Left renal pelvis (tissue), 4 donors: Measurements from ENCODE around the gene FAM117A. TPM values are rescaled to one million over a fixed set of nuclear protein-coding genes. Genes with fewer than 3 reads are reported as not detected.

ENCODE experiments used
- DNase-seq, 4 donors: peaks; one replicate each; pipeline ENCODE4 v3.0.0-alpha.2; 2013; ENCODE audit warnings: low read depth in 4 of 4, low spot score in 3 of 4
- polyA plus RNA-seq, 4 donors: library from polyadenylated mRNA; unstranded; fragments of 120-200 nt; gene quantifications; one replicate each; pipeline ENCODE4 v1.2.1, GENCODE V29; 2013; ENCODE audit not compliant: insufficient read length in 4 of 4

The FAM117A gene
- polyA plus RNA-seq, 4 donors = 15.2 to 20.7 (median 17.2) TPM

DNA sequence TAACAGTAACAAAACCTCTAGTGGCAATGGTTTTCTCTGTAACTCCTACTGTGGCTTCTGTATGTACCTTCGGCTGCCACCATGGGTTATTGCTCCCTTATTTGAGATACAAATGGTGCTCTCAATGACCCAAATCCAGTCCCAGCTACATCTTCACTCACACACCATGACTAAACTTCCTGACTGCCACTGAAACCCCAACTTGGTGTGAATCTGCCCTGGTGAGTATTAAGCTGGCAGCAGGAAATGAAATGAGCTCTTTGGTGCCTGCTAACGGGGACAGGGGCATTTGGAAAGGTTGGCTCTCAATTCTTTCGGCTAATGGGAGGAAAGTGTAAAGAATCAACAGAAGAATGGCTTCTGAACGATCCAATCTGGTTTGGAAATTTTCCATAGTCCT lies 48.7 kb downstream of the FAM117A start:
- DNase-seq = no peak

DNA sequence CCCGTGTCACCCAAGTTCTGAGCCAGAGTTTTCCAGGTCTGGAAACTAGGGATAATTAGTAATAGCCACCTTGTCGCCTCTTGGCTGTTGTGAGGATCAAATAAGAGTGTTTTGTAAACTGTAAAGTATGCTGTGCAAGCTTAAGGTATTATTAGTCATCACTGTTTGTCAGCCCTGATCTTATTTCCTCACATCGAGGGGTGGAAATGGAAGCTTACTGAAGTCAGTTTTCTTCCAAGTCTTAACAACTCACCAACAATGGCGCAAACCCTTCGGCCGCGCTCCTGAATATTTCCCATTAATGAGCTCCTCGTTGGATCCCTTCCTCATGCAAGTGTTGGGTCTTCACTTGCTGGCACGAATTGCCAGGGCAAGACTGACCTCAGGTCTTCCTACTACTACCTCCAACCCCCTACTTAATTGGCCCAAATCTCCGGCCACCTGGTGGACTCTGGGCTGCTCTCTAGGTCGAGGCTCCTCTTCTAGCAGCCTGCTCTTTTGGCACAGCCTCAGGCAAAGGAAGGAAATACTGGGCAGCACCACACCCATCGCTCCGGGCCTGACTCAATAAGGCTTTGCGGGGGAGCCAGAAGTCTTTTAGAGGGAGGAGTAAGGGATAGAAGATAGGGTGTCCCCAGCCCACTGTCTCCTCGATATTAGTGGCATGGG lies 55.3 kb downstream of the FAM117A start:
- DNase-seq = no peak

GRCh38 chr17:49707608-49708514 lies 56.1 kb downstream of the FAM117A start, which contains the start of gene SLC35B1:
TSS of gene SLC35B1 (minus strand) at chr17:49707964. CDS start at chr17:49707833, 131 bp downstream.
- peak; percentile 96 to 99 (median 98) for DNase-seq

- no peak for DNase-seq
Observed at GRCh38 chr17:49707246-49707607, 56.7 kb downstream of the FAM117A start.

DNA sequence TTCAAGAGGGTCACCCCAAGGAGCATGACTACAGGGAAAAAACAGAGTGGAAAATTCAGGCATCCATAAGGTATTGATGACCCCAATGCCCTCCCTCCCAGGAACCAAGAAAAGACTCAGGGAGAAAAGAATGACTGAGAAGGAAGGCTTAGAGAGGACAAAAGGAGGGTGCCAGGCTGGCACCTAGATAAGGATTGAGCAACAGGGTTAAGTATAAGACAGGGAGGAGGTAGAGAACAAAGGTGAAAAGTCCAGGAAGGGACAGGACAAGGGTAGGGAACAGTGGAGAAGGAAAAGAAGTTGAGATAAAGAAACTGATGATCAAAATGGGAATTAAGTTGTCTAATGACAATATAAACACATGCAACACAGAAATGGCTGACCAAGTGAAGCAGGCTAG lies 58.7 kb downstream of the FAM117A start:
- DNase-seq = no peak

DNA sequence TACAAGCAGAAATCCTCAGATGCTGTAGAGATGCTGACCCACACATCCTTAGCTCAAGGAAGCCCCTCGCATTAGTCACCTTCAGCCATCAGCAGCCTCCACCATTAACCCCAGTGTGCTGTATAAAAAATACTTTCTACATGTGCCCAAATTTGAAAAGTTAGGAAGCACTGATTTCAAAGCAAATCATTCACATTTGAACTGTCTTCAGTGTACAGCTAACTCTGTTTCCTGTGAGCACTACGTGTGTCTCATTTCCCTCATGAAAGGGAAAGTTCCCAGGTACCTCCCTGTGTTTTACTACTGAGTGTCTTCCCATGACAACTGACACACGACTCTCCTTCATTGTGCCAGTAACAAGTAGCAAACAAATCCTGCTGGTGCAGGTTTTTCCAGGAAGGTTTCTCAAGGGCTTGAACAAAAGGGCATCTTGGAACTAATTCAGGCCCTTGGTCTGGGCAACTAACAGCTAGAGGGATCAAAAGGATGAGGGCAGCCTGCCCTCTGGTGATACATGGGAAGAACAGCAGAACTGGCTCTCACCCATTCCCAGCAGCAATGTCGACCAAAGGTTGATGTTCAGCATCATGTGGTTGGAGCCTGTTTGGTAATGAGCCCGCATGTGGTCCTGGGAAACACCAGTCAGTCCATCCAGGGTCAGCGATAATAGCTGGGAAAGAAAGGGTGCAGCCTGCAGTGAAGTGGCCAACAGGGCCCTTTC lies 60.2 kb downstream of the FAM117A start:
- DNase-seq = no peak

DNA sequence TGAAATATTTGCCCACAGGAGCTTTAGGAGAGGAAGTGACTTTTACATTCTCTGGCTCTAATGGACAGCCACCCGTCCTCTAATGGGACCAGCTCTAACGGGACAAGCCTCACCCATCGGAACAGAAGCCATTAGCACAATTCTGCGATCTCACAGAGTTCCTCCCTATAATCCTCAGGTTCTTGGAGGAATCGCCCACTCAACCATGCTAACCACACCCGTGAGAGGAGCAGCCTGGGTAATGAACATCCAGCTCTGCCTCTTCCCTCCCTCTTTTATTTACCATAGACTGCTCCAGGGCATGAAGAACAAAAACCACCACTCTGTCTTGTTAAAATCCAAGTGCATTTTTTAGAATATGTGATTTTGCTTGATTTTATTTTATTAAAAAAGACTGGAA lies 63.0 kb downstream of the FAM117A start:
- no peak for DNase-seq

- no peak for DNase-seq
Observed at GRCh38 chr17:49699966-49700575, 63.9 kb downstream of the FAM117A start.

DNA sequence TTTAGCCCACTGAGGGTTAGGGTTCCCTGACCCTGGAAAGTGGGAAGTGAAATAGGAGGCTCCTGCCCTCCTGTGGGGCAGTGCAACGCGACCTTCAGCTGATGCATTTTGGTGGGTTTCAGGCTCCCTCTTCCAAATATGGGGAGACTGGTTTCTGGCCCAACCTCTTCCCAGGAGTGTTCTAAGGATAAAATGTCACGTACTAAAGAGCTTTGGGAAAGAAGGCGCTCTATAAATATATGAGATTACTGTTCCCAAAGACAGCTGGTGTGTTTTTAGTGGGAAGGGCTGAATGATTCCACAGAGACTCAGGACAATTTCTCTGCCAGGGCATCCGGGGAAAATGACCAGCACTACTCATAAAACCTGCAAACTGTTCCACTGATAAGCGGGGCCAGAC lies 65.9 kb downstream of the FAM117A start:
- DNase-seq = no peak

DNA sequence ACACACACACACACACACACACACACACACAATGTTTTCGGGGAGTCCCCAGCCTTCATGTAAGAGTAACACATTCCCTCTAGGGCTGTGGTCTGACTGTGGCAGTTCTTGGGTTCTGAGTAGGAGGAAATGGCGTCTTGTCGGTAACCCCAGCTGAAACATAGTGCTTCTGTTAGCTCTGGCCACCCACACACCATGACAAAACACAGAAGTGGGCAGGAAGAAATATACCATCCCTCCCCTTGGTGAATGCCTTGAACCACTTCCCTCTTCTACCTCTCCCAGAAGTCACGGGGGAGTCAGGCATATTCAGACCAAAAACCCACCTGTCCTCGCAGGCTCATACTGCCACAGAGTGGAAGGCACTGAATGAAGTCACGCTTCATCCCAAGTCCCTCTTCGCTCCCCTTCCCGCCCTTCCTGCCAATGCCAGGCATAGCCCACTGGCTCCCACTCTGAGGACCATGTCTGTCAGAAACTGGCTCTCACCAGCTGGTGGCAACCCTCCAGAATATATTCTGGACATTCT lies 67.6 kb downstream of the FAM117A start:
- DNase-seq = no peak

- no peak for DNase-seq
Observed at GRCh38 chr17:49695698-49696232, 68.2 kb downstream of the FAM117A start.

- DNase-seq = no peak
Observed at GRCh38 chr17:49694847-49695697, 68.9 kb downstream of the FAM117A start.

GRCh38 chr17:49692751-49693150 lies 71.2 kb downstream of the FAM117A start:
- no peak for DNase-seq

GRCh38 chr17:49691677-49692191 lies 72.2 kb downstream of the FAM117A start:
- no peak for DNase-seq

- no peak for DNase-seq
Observed at GRCh38 chr17:49691086-49691676, 72.8 kb downstream of the FAM117A start.

DNA sequence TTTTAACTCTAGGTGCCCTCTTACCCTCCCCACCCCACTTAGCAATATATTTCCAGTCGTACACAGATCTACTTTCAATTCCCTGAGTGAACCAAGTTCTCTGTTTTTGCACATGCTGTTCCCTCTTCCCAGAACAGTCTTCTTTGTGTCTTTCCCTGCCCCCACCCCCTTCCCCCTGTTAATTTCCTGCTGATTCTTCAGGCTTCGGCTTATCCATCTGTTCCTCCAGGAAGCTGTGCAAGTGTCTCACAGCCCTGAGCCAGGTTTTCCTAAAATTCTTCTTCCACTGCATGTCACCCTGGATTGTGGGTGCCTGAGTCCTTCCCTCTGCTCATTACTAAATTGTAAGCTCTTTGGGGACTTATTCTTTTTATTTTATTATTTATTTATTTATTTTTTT lies 73.7 kb downstream of the FAM117A start:
- no peak for DNase-seq

- no peak for DNase-seq
Observed at GRCh38 chr17:49688848-49689247, 75.1 kb downstream of the FAM117A start.

DNA sequence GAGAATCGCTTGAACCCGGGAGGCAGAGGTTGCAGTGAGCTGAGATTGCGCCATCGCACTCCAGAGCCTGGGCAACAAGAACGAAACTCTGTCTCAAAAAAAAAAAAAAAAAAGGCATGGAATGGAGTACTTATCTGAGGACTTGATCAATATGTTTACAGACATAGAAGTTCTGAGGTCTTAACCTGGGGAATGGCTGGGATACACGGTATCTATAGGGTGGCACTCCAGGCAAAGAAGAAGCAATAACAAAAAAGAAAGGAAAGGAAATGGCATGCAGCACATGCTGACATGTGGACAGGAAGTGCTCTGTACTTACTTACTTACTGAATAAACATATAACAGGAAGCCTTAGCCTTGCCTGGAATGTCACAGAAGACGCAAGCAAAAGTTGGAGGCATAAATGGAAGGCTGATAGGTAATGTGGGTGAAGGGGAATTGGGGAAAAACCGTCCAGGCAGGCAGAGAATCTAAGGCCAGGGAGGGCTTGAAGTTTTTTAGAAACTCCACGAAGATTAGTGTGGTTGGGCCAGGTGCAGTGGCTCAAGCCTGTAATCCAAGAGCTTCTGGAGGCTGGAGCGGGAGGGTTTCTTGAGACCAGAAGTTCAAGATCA lies 75.9 kb downstream of the FAM117A start:
- no peak for DNase-seq
